Erythroblast (primary cell): Measurements from ENCODE around the gene PHYHIPL.

Source experiments
- GATA1 ChIP-seq: IDR thresholded peaks from 2 replicates; pipeline ENCODE4 v1.6.1; 2011; ENCODE audit warnings: low read depth, mild to moderate bottlenecking, control low read depth, low read length, moderate library complexity
- POLR2A ChIP-seq: IDR thresholded peaks from 2 replicates; pipeline ENCODE4 v1.6.1; 2011; ENCODE audit warnings: mild to moderate bottlenecking, low read length

- TF ChIP-seq POLR2A (no peak), GATA1 (no peak)
Observed at GRCh38 chr10:59285848-59286247, 109.4 kb downstream of the PHYHIPL start.
